ENCODE measurements around the gene KRT28. TPM values are rescaled to one million over a fixed set of nuclear protein-coding genes. Genes with fewer than 3 reads are reported as not detected.
"Not testable (repeated sequence)": the region's sequence is repeated elsewhere in the genome, so short reads cannot be mapped to it uniquely, and the experiment has no call there.

KRT28 gene
- total and polyA plus RNA-seq, 4 experiments from 2014 or later = not detected

GRCh38 chr17:40818733-40819527 lies 19.2 kb upstream of the KRT28 start:
- ChIA-PET CTCF (ENCODE audit: partially characterized antibody) (interaction anchor here (0.6 to 1.5 kb wide), 11 partner anchors 14 to 1455 kb away, joined by 3 to 7 read pairs (median 3); partner anchors contain the start of gene EIF1), POLR2A (ENCODE audit: partially characterized antibody) (interaction anchor here (0.7 to 2.8 kb wide), 18 partner anchors 10 to 1619 kb away, joined by 3 to 44 read pairs (median 4); partner anchors contain the start of genes DNAJC7, EIF1, PSMD3 and RPL19)
- Histone ChIP-seq H3K27ac (ENCODE audit: low read depth, low read length) (peak overlapping the region; percentile 62), H3K9me3 (ENCODE audit: control insufficient read depth in 1 of 2, low read length in 2 of 2) (no peaks in the 10 kb centered on the region), H3K4me3 (ENCODE audit: low read length in 2 of 2) (peak overlapping the region; percentile 65 to 83), H3K36me3 (ENCODE audit: insufficient read depth, low read length) (peaks cover 8% of the 10 kb centered on the region), H3K4me1 (ENCODE audit: insufficient read depth, low read length) (peaks cover 22% of the 10 kb centered on the region), H3K27me3 (ENCODE audit: insufficient read depth, low read length) (no peaks in the 10 kb centered on the region)
- intact Hi-C loops (cut with micrococcal nuclease) = loop anchor here (1.0 to 5.0 kb wide), 3 partner anchors 847 to 1198 kb away; partner anchors contain the start of genes DNAJC7 and EIF1
- DNase-seq = peak; percentile 82 to 87 (median 84)
- Mint-ChIP-seq H3K36me3 (peaks cover 20 to 31% of the 10 kb centered on the region in 2 donors), H3K9me3 (peaks cover 0 to 3% (median under 1%) of the 10 kb centered on the region in 8 donors), H3K27ac (peak overlapping the region; percentile 86 to 97 (median 94)), H3K27me3 (peaks cover 6 to 12% of the 10 kb centered on the region in 2 donors), H3K4me3 (peak overlapping the region; percentile 84 to 97 (median 94)), H3K4me1 (peaks cover 5 to 31% (median 15%) of the 10 kb centered on the region in 4 donors)

GRCh38 chr17:40818343-40818732 lies 18.6 kb upstream of the KRT28 start:
- peaks cover 5 to 31% (median 15%) of the 10 kb centered on the region in 4 donors for H3K4me1 Mint-ChIP-seq
- H3K9me3 ChIP-seq (ENCODE audit: control insufficient read depth in 1 of 2, low read length in 2 of 2) = no peaks in the 10 kb centered on the region
- peaks cover 0 to 3% (median under 1%) of the 10 kb centered on the region in 8 donors for H3K9me3 Mint-ChIP-seq
- POLR2A ChIA-PET (ENCODE audit: partially characterized antibody) = interaction anchor here (0.8 to 2.8 kb wide), 16 partner anchors 9 to 1199 kb away, joined by 3 to 44 read pairs (median 4); partner anchors contain the start of genes DNAJC7, EIF1, PSMD3 and SMARCE1
- peak overlapping the region; percentile 62 for H3K27ac ChIP-seq (ENCODE audit: low read depth, low read length)
- peak overlapping the region; percentile 84 to 97 (median 94) for H3K4me3 Mint-ChIP-seq
- H3K4me1 ChIP-seq (ENCODE audit: insufficient read depth, low read length) = peaks cover 22% of the 10 kb centered on the region
- CTCF ChIA-PET (ENCODE audit: partially characterized antibody) = interaction anchor here (0.6 to 1.5 kb wide), 10 partner anchors 14 to 1456 kb away, joined by 3 to 7 read pairs (median 4); no protein-coding TSS in a partner anchor
- peak overlapping the region; percentile 86 to 97 (median 94) for H3K27ac Mint-ChIP-seq
- DNase-seq = peak in 1 of 5 donors; percentile 5
- peaks cover 20 to 31% of the 10 kb centered on the region in 2 donors for H3K36me3 Mint-ChIP-seq
- H3K4me3 ChIP-seq (ENCODE audit: low read length in 2 of 2) = peak overlapping the region; percentile 55 to 65
- peaks cover 6 to 17% of the 10 kb centered on the region in 2 donors for H3K27me3 Mint-ChIP-seq
- intact Hi-C loops (cut with micrococcal nuclease) = loop anchor here (1.0 to 5.0 kb wide), 3 partner anchors 848 to 1199 kb away; partner anchors contain the start of genes DNAJC7 and EIF1
- H3K27me3 ChIP-seq (ENCODE audit: insufficient read depth, low read length) = no peaks in the 10 kb centered on the region
- peaks cover 8% of the 10 kb centered on the region for H3K36me3 ChIP-seq (ENCODE audit: insufficient read depth, low read length)

- Histone ChIP-seq H3K36me3 (ENCODE audit: insufficient read depth, low read length) (peaks cover 8% of the 10 kb centered on the region), H3K4me1 (ENCODE audit: insufficient read depth, low read length) (peaks cover 22% of the 10 kb centered on the region), H3K27ac (ENCODE audit: low read depth, low read length) (no peak overlapping the region), H3K9me3 (ENCODE audit: control insufficient read depth in 1 of 2, low read length in 2 of 2) (no peaks in the 10 kb centered on the region), H3K27me3 (ENCODE audit: insufficient read depth, low read length) (peaks cover 6% of the 10 kb centered on the region), H3K4me3 (ENCODE audit: low read length in 2 of 2) (no peak overlapping the region)
- CTCF ChIA-PET (ENCODE audit: partially characterized antibody) = interaction anchor here (1.0 to 2.1 kb wide), 3 partner anchors 13 to 846 kb away, joined by 3 to 8 read pairs (median 4); no protein-coding TSS in a partner anchor
- H3K9me3 Mint-ChIP-seq = peaks cover 0 to 3% (median under 1%) of the 10 kb centered on the region in 8 donors
- peak overlapping the region in 4 of 7 donors; percentile 10 to 72 (median 31) for H3K27ac Mint-ChIP-seq
- H3K27me3 Mint-ChIP-seq = peaks cover 13 to 22% of the 10 kb centered on the region in 2 donors
- intact Hi-C loops (cut with micrococcal nuclease) = loop anchor here (5.0 kb wide), 1 partner anchor 1200 kb away; the partner anchor contains the start of gene DNAJC7
- peak overlapping the region; percentile 55 to 97 (median 70) for H3K4me3 Mint-ChIP-seq
- no peak for DNase-seq
- POLR2A ChIA-PET (ENCODE audit: partially characterized antibody) = interaction anchor here (1.1 to 1.4 kb wide), 2 partner anchors 38 to 846 kb away, joined by 3 read pairs; no protein-coding TSS in a partner anchor
- peaks cover 17 to 26% of the 10 kb centered on the region in 2 donors for H3K36me3 Mint-ChIP-seq
- H3K4me1 Mint-ChIP-seq = peaks cover 5 to 31% (median 15%) of the 10 kb centered on the region in 4 donors
These were observed 17.4 kb upstream of the KRT28 start for GRCh38 chr17:40817103-40817682.

GRCh38 chr17:40816569-40816968 lies 16.8 kb upstream of the KRT28 start:
- Mint-ChIP-seq H3K27me3 (peaks cover 16 to 24% of the 10 kb centered on the region in 2 donors), H3K36me3 (peaks cover 17 to 23% of the 10 kb centered on the region in 2 donors), H3K4me3 (peak overlapping the region in 2 of 8 donors; percentile 35 to 60), H3K4me1 (peaks cover 5 to 31% (median 15%) of the 10 kb centered on the region in 4 donors), H3K27ac (peak overlapping the region in 2 of 7 donors; percentile 33 to 36), H3K9me3 (peaks cover 0 to 3% (median under 1%) of the 10 kb centered on the region in 8 donors)
- intact Hi-C loops (cut with micrococcal nuclease) = loop anchor here (5.0 kb wide), 1 partner anchor 1201 kb away; the partner anchor contains the start of gene DNAJC7
- Histone ChIP-seq H3K27me3 (ENCODE audit: insufficient read depth, low read length) (peaks cover 11% of the 10 kb centered on the region), H3K9me3 (ENCODE audit: control insufficient read depth in 1 of 2, low read length in 2 of 2) (no peaks in the 10 kb centered on the region), H3K36me3 (ENCODE audit: insufficient read depth, low read length) (peaks cover 8% of the 10 kb centered on the region), H3K27ac (ENCODE audit: low read depth, low read length) (no peak overlapping the region), H3K4me3 (ENCODE audit: low read length in 2 of 2) (no peak overlapping the region), H3K4me1 (ENCODE audit: insufficient read depth, low read length) (peaks cover 22% of the 10 kb centered on the region)
- CTCF ChIA-PET (ENCODE audit: partially characterized antibody) = interaction anchor here (1.0 to 2.1 kb wide), 4 partner anchors 13 to 847 kb away, joined by 3 to 8 read pairs (median 4); no protein-coding TSS in a partner anchor
- POLR2A ChIA-PET (ENCODE audit: partially characterized antibody) = interaction anchor here (1.1 kb wide), 1 partner anchor 846 kb away, joined by 3 read pairs; no protein-coding TSS in a partner anchor
- DNase-seq = no peak

GRCh38 chr17:40815381-40815780 lies 15.6 kb upstream of the KRT28 start:
- Histone ChIP-seq H3K27me3 (ENCODE audit: insufficient read depth, low read length) (peaks cover 19% of the 10 kb centered on the region), H3K36me3 (ENCODE audit: insufficient read depth, low read length) (peaks cover 8% of the 10 kb centered on the region), H3K9me3 (ENCODE audit: control insufficient read depth in 1 of 2, low read length in 2 of 2) (no peaks in the 10 kb centered on the region), H3K4me3 (ENCODE audit: low read length in 2 of 2) (no peak overlapping the region), H3K27ac (ENCODE audit: low read depth, low read length) (no peak overlapping the region), H3K4me1 (ENCODE audit: insufficient read depth, low read length) (peaks cover 22% of the 10 kb centered on the region)
- CTCF ChIA-PET (ENCODE audit: partially characterized antibody) = interaction anchor here (1.2 to 2.1 kb wide), 3 partner anchors 33 to 848 kb away, joined by 3 to 8 read pairs (median 3); no protein-coding TSS in a partner anchor
- peaks cover 23 to 30% of the 10 kb centered on the region in 2 donors for H3K27me3 Mint-ChIP-seq
- peaks cover 17 to 21% of the 10 kb centered on the region in 2 donors for H3K36me3 Mint-ChIP-seq
- no peak overlapping the region for H3K27ac Mint-ChIP-seq
- peaks cover 0 to 3% (median under 1%) of the 10 kb centered on the region in 8 donors for H3K9me3 Mint-ChIP-seq
- DNase-seq = no peak
- POLR2A ChIA-PET (ENCODE audit: partially characterized antibody) = interaction anchor here (0.8 to 1.2 kb wide), 2 partner anchors 873 to 874 kb away, joined by 3 to 4 read pairs; partner anchors contain the start of gene EIF1
- peaks cover 5 to 29% (median 15%) of the 10 kb centered on the region in 4 donors for H3K4me1 Mint-ChIP-seq
- no peak overlapping the region for H3K4me3 Mint-ChIP-seq
- intact Hi-C loops (cut with micrococcal nuclease) = loop anchor here (5.0 kb wide), 1 partner anchor 1202 kb away; the partner anchor contains the start of gene DNAJC7

- Mint-ChIP-seq H3K36me3 (peaks cover 16 to 17% of the 10 kb centered on the region in 2 donors), H3K4me1 (peaks cover 5 to 22% (median 13%) of the 10 kb centered on the region in 4 donors), H3K27me3 (peaks cover 31 to 34% of the 10 kb centered on the region in 2 donors)
- H3K27me3 ChIP-seq (ENCODE audit: insufficient read depth, low read length) = peaks cover 26% of the 10 kb centered on the region
- intact Hi-C loops (cut with micrococcal nuclease) = loop anchor here (5.0 kb wide), 1 partner anchor 1203 kb away; the partner anchor contains the start of gene DNAJC7
- H3K27ac Mint-ChIP-seq; CTCF ChIA-PET (ENCODE audit: partially characterized antibody); H3K27ac ChIP-seq (ENCODE audit: low read depth, low read length); H3K9me3 Mint-ChIP-seq; H3K36me3 ChIP-seq (ENCODE audit: insufficient read depth, low read length); DNase-seq; H3K9me3 ChIP-seq (ENCODE audit: control insufficient read depth in 1 of 2, low read length in 2 of 2); H3K4me3 ChIP-seq (ENCODE audit: low read length in 2 of 2); H3K4me3 Mint-ChIP-seq: not testable (repeated sequence)
- H3K4me1 ChIP-seq (ENCODE audit: insufficient read depth, low read length) = peaks cover 16% of the 10 kb centered on the region
- POLR2A ChIA-PET (ENCODE audit: partially characterized antibody) = interaction anchor here (1.2 kb wide), 1 partner anchor 875 kb away, joined by 4 read pairs; no protein-coding TSS in a partner anchor
These were observed 14.9 kb upstream of the KRT28 start for GRCh38 chr17:40814657-40815056.
